ENCODE measurements around the gene SYNGR2.
A peak's percentile ranks its signal among the peaks of the same experiment; 100 is the strongest.

Gene SYNGR2

GRCh38 chr17:78208486-78208885 is 40.1 kb downstream of the SYNGR2 start:
- no peak for DNase-seq

DNA sequence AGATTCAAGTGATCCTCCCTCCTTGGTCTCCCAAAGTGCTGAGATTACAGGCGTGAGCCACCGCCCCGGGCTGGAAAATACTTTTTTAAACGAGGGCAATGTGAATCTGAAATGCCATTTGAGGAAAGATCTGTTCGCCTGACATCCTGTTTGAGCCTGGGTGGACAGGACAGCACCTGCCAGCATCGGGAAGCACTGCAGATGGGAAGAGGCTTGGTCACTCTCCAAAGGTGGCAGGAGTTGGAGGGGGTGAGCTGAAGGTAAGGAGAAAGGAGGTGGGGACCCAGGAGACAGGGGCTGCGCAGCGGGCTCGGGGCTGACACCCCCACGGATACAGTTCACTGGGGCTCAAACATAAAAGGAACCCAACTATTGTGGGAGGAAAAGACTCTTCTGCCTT is 41.7 kb downstream of the SYNGR2 start:
- no peak for DNase-seq

DNA sequence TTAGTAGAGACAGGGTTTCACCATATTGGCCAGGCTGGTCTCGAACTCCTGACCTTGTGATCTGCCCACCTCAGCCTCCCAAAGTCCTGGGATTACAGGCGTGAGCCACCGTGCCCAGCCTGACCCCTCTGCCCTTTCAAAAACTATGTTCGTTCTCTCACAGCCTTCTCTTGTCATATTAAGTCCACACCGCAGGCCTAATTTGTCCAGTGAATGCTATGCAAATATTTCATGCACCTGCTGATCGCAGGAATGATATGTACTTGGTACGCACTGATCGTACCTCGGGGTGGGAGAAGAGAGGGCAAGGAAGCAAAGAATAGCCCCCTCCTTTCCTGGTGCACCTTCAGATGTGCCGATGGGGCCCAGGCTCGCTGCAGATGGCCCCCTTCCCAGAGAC is 42.7 kb downstream of the SYNGR2 start:
- DNase-seq, result no peak

- DNase-seq, result peak; percentile 92
Observed at GRCh38 chr17:78214016-78214705, 45.8 kb downstream of the SYNGR2 start, which contains the start of gene BIRC5. Gene BIRC5 (plus strand): TSS chr17:78214253. CDS start chr17:78214317, 64 bp downstream.

GRCh38 chr17:78214706-78215061 is 46.3 kb downstream of the SYNGR2 start:
- no peak for DNase-seq

DNA sequence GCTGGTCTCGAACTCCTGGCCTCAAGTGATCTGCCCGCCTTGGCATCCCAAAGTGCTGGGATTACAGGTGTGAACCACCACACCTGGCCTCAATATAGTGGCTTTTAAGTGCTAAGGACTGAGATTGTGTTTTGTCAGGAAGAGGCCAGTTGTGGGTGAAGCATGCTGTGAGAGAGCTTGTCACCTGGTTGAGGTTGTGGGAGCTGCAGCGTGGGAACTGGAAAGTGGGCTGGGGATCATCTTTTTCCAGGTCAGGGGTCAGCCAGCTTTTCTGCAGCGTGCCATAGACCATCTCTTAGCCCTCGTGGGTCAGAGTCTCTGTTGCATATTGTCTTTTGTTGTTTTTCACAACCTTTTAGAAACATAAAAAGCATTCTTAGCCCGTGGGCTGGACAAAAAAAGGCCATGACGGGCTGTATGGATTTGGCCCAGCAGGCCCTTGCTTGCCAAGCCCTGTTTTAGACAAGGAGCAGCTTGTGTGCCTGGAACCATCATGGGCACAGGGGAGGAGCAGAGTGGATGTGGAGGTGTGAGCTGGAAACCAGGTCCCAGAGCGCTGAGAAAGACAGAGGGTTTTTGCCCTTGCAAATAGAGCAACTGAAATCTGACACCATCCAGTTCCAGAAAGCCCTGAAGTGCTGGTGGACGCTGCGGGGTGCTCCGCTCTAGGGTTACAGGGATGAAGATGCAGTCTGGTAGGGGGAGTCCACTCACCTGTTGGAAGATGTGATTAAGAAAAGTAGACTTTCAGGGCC is 51.2 kb downstream of the SYNGR2 start:
- DNase-seq, result no peak
